HepG2 (cell line): ENCODE data around the gene CAMK1D. TPM values are rescaled to one million over a fixed set of nuclear protein-coding genes. Genes with fewer than 3 reads are reported as not detected.

Experiments used
- ATAC-seq: fragments of 200-7000 bp; cut with Tn5 transposase; 3 replicates; pipeline ENCODE4 v1.9.1; 2020; ENCODE audit warnings: mild to moderate bottlenecking, moderate library complexity
- BruUV-seq: library from RNA; stranded (reverse); fragments of 400-500 nt; replicated peaks from 2 replicates; lab custom pipeline; 2021; lab: Mats Ljungman, UMichigan
- CTCF ChIA-PET: fragments of 300-600 bp; formaldehyde crosslinking; extraction: SDS; loops from one replicate; lab custom pipeline; 2021; ENCODE audit warnings: low total read pairs, inconsistent platforms, low intra/inter-chr PET ratio; lab: Yijun Ruan, JAX
- POLR2A ChIA-PET: fragments of 350-600 bp; sonication (Branson Sonifier 250); formaldehyde crosslinking; loops from one replicate; lab custom pipeline; 2020; ENCODE audit warnings: antibody characterized with exemption, inconsistent platforms; lab: Yijun Ruan, JAX
- DNase-seq: peaks from one replicate; pipeline ENCODE4 v3.0.0-alpha.2; 2015; ENCODE audit warnings: low spot score
- FAIRE-seq: peaks from 3 replicates; lab custom pipeline; 2011; peaks lifted over from hg19 to GRCh38; lab: Jason Lieb, UNC
- H2AFZ ChIP-seq: one replicate; pipeline ENCODE4 v1.6.1; 2011; ENCODE audit warnings: low read length, inconsistent platforms
- H3K27ac ChIP-seq: fragments of 300-600 bp; 3 replicates; pipeline ENCODE4 v1.8.0; 2011; ENCODE audit warnings: mixed run types, mild to moderate bottlenecking, mixed read lengths, low read length, inconsistent platforms; ENCODE audit not compliant: insufficient read depth; ENCODE audit errors: extremely low read length
- H3K27me3 ChIP-seq, 2 experiments: fragments of 200-600 bp in 1 of 2; 2 replicates in 1 of 2; 3 replicates in 1 of 2; pipeline versions ENCODE4 v1.6.0 to v1.8.0; 2011; ENCODE audit warnings: low read length in 2 of 2, mild to moderate bottlenecking in 2 of 2, moderate library complexity in 2 of 2, inconsistent platforms in 1 of 2; ENCODE audit not compliant: insufficient read depth in 2 of 2, control insufficient read depth in 1 of 2
- H3K36me3 ChIP-seq, 2 experiments: fragments of 200-600 bp in 1 of 2; replicated peaks in 1 of 2; 2 replicates in 1 of 2; 3 replicates in 1 of 2; pipeline versions ENCODE4 v1.5.1 to v1.8.0; 2011; ENCODE audit warnings: low read length in 2 of 2, inconsistent platforms in 1 of 2; ENCODE audit not compliant: insufficient read depth in 2 of 2, control insufficient read depth in 1 of 2
- H3K4me1 ChIP-seq: 2 replicates; pipeline ENCODE4 v1.5.1; 2012; ENCODE audit warnings: low read length, inconsistent platforms; ENCODE audit not compliant: insufficient read depth
- H3K4me2 ChIP-seq: 2 replicates; pipeline ENCODE4 v1.6.0; 2011; ENCODE audit warnings: low read depth, low read length, inconsistent platforms
- H3K4me3 ChIP-seq, 3 experiments: fragments of 200-600 bp in 1 of 3; sonication (generic), shearing (Covaris generic) in 1 of 3; replicated peaks in 1 of 3; 2 replicates each; pipeline ENCODE4 v1.5.1; 2011 to 2016; ENCODE audit warnings: low read length in 3 of 3, inconsistent platforms in 2 of 3, low read depth in 2 of 3, mild to moderate bottlenecking in 2 of 3, control low read depth in 1 of 3, mixed read lengths in 1 of 3; ENCODE audit not compliant: insufficient read depth in 1 of 3
- H3K79me2 ChIP-seq: one replicate; pipeline ENCODE4 v1.6.1; 2011; ENCODE audit warnings: low read length, inconsistent platforms; ENCODE audit not compliant: insufficient read depth
- H3K9ac ChIP-seq: 2 replicates; pipeline ENCODE4 v1.6.0; 2011; ENCODE audit warnings: mild to moderate bottlenecking, low read depth, low read length, inconsistent platforms; ENCODE audit not compliant: insufficient read depth
- H3K9me3 ChIP-seq: 2 replicates; pipeline ENCODE4 v1.5.1; 2012; ENCODE audit warnings: mild to moderate bottlenecking, low read length
- H4K20me1 ChIP-seq: 2 replicates; pipeline ENCODE4 v1.6.0; 2011; ENCODE audit warnings: inconsistent platforms, mild to moderate bottlenecking, low read length, moderate library complexity; ENCODE audit not compliant: insufficient read depth
- ARNT2 ChIP-seq: sonication (generic); formaldehyde crosslinking; IDR thresholded peaks from 2 replicates; pipeline ENCODE4 v1.8.0; 2022; ENCODE audit warnings: mild to moderate bottlenecking, low read depth, missing genetic modification reagents, moderate library complexity
- ATF6 ChIP-seq: sonication (generic); formaldehyde crosslinking; conservative IDR thresholded peaks from 2 replicates; pipeline ENCODE4 v1.4.0; 2020; ENCODE audit warnings: missing genetic modification reagents
- BRCA1 ChIP-seq: sonication (generic); formaldehyde crosslinking; IDR thresholded peaks from 2 replicates; pipeline ENCODE4 v1.4.0; 2020; ENCODE audit warnings: missing genetic modification reagents
- FOXM1 ChIP-seq: sonication (generic); formaldehyde crosslinking; IDR thresholded peaks from 2 replicates; pipeline ENCODE4 v1.5.0; 2020; ENCODE audit warnings: missing genetic modification reagents
- HCFC1 ChIP-seq: fragments of 150-350 bp; IDR thresholded peaks from 2 replicates; pipeline ENCODE4 v1.6.1; 2014; ENCODE audit warnings: low read depth, low read length
- HNF4G ChIP-seq, 2 experiments: sonication (generic) in 1 of 2; formaldehyde crosslinking in 1 of 2; IDR thresholded peaks; 2 replicates each; pipeline versions ENCODE4 v1.4.0 to v1.6.1; 2011 to 2020; ENCODE audit warnings: borderline replicate concordance in 2 of 2, low read depth in 2 of 2, mild to moderate bottlenecking in 2 of 2, low read length in 1 of 2, missing genetic modification reagents in 1 of 2, moderate library complexity in 1 of 2
- HNRNPH1 ChIP-seq: fragments of 200-400 bp; formaldehyde crosslinking; optimal IDR thresholded peaks from 2 replicates; pipeline ENCODE3; 2017; ENCODE audit warnings: mild to moderate bottlenecking, low read depth, low read length
- MXD3 ChIP-seq: IDR thresholded peaks from 2 replicates; pipeline ENCODE4 v1.6.1; 2016; ENCODE audit warnings: mild to moderate bottlenecking, missing biosample characterization, missing genetic modification reagents
- NAIF1 ChIP-seq: sonication (generic); formaldehyde crosslinking; IDR thresholded peaks from 2 replicates; pipeline ENCODE4 v1.5.0; 2020; ENCODE audit warnings: mild to moderate bottlenecking, missing genetic modification reagents, borderline replicate concordance
- NFIB ChIP-seq: sonication (generic); formaldehyde crosslinking; IDR thresholded peaks from 2 replicates; pipeline ENCODE4 v1.9.0; 2021; ENCODE audit warnings: missing genetic modification reagents, mild to moderate bottlenecking, borderline replicate concordance
- NR0B2 ChIP-seq: sonication (generic); formaldehyde crosslinking; IDR thresholded peaks from 2 replicates; pipeline ENCODE4 v1.4.0; 2020; ENCODE audit warnings: mild to moderate bottlenecking, missing genetic modification reagents
- RAD51 ChIP-seq: fragments of 450-650 bp; IDR thresholded peaks from 2 replicates; pipeline ENCODE4 v1.6.1; 2016; ENCODE audit warnings: borderline replicate concordance
- RELA ChIP-seq: sonication (generic); formaldehyde crosslinking; IDR thresholded peaks from 2 replicates; pipeline ENCODE4 v1.4.0; 2020; ENCODE audit warnings: missing genetic modification reagents
- SRF ChIP-seq: IDR thresholded peaks from 2 replicates; pipeline ENCODE4 v1.6.1; 2011; ENCODE audit warnings: mild to moderate bottlenecking, low read depth, low read length, moderate library complexity
- U2AF2 ChIP-seq: fragments of 200-400 bp; formaldehyde crosslinking; IDR thresholded peaks from 2 replicates; pipeline ENCODE4 v1.6.1; 2017; ENCODE audit warnings: low read depth, mild to moderate bottlenecking, low read length
- ZNF256 ChIP-seq: sonication (generic); formaldehyde crosslinking; conservative IDR thresholded peaks from 2 replicates; pipeline ENCODE4 v1.4.0; 2020; ENCODE audit warnings: missing genetic modification reagents
- ZNF383 ChIP-seq: sonication (generic); formaldehyde crosslinking; IDR thresholded peaks from 2 replicates; pipeline ENCODE4 v1.4.0; 2020; ENCODE audit warnings: missing genetic modification reagents, mild to moderate bottlenecking, borderline replicate concordance
- ZNF839 ChIP-seq: sonication (generic); formaldehyde crosslinking; IDR thresholded peaks from 2 replicates; pipeline ENCODE4 v1.4.0; 2020; ENCODE audit warnings: missing genetic modification reagents, mild to moderate bottlenecking, borderline replicate concordance
- ZSCAN30 ChIP-seq: sonication (generic); formaldehyde crosslinking; IDR thresholded peaks from 2 replicates; pipeline ENCODE4 v1.5.0; 2020; ENCODE audit warnings: mild to moderate bottlenecking, missing genetic modification reagents
- WGBS: methylation state at CpG from one replicate; pipeline ENCODE4 v1.1.6; 2017; ENCODE audit warnings: low lambda C conversion rate; 5-methylcytosine and 5-hydroxymethylcytosine counted together
- in situ Hi-C: cut with HindIII; loops from 2 replicates; pipeline ENCODE4 v1.10.0; 2017; ENCODE audit warnings: low pct_unique_long_range_greater_than_20kb; ENCODE audit not compliant: extremely low pct_ligation_motif_present
- intact Hi-C: fragments of 100-400 bp; cut with micrococcal nuclease; formaldehyde crosslinking; loops from one replicate; pipeline ENCODE4 v1.10.0; 2022; ENCODE audit not compliant: unreplicated experiment
- polyA plus RNA-seq, 8 experiments: library from polyadenylated mRNA; depleted of rRNA in 3 of 8; stranded (reverse) in 7 of 8; unstranded in 1 of 8; fragments of >200 nt; fragmentation: Illumina TruSeq in 4 of 8; extraction: Trizol in 4 of 8; gene quantifications; 2 replicates each; pipeline versions ENCODE4 v1.2.1 to v1.2.3, GENCODE V29; 2011 to 2016; ENCODE audit warnings: low read depth in 4 of 8, missing spikeins in 1 of 8, mixed read lengths in 1 of 8; ENCODE audit not compliant: insufficient read depth in 1 of 8
- total RNA-seq, 5 experiments: library from RNA; depleted of rRNA; stranded (reverse); fragments of >200 nt; fragmentation: Illumina TruSeq; extraction: Trizol; gene quantifications; 2 replicates each; pipeline ENCODE4 v1.2.3, GENCODE V29; 2016; ENCODE audit warnings: low read depth in 1 of 5

The CAMK1D gene
- total and polyA plus RNA-seq, 2 of the 13 experiments (the other 11 are each of a cell fraction or from before 2014, with no cell fraction given), result under 0.01 TPM; not detected in 1

GRCh38 chr10:12703813-12704212, 354.5 kb downstream of the CAMK1D start:
- H3K27ac ChIP-seq, result no peak overlapping the region
- no peak for FAIRE-seq
- ATAC-seq, result no peak
- no peak overlapping the region for H3K4me2 ChIP-seq
- ChIA-PET CTCF (no interaction called here), POLR2A (no interaction called here)
- intact Hi-C loops, result no loop called here
- no peaks in the 10 kb centered on the region for H4K20me1 ChIP-seq
- no peaks in the 10 kb centered on the region for H3K9me3 ChIP-seq
- DNase-seq, result no peak
- BruUV-seq, result no TSS peak
- no peak overlapping the region for H3K9ac ChIP-seq
- no peak overlapping the region for H3K4me3 ChIP-seq
- no peaks in the 10 kb centered on the region for H3K79me2 ChIP-seq
- H3K27me3 ChIP-seq, result peaks cover 0 to 3% of the 10 kb centered on the region in 2 experiments; a peak in 4 of 5 replicates
- H3K36me3 ChIP-seq, result no peaks in the 10 kb centered on the region
- 43% methylated on average over 6 of the region's 6 CpGs for WGBS
- in situ Hi-C loops, result no loop called here
- H3K4me1 ChIP-seq, result peaks cover 23% of the 10 kb centered on the region
- no peak overlapping the region for H2AFZ ChIP-seq
- TF ChIP-seq FOXM1 (CRISPR knock-in tag) (no peak), HNRNPH1 (no peak), ARNT2 (CRISPR knock-in tag) (no peak), SRF (no peak), RELA (CRISPR knock-in tag) (no peak), RAD51 (no peak), U2AF2 (no peak), NR0B2 (CRISPR knock-in tag) (no peak), MXD3 (CRISPR knock-in tag) (no peak), NAIF1 (CRISPR knock-in tag) (no peak), ZSCAN30 (no peak), ZNF839 (CRISPR knock-in tag) (no peak), ZNF256 (CRISPR knock-in tag) (no peak), HCFC1 (no peak), HNF4G (IDR thresholded peaks at IDR 0.05; ENCODE audit: borderline replicate concordance, low read depth, low read length) (no peak), HNF4G (CRISPR knock-in tag; IDR thresholded peaks at IDR 0.05; ENCODE audit: borderline replicate concordance, low read depth) (no peak), NFIB (no peak), BRCA1 (CRISPR knock-in tag) (no peak), ATF6 (CRISPR knock-in tag) (no peak), ZNF383 (no peak)
